SK-N-SH (cell line): Measurements from ENCODE around the gene PDE9A. TPM values are rescaled to one million over a fixed set of nuclear protein-coding genes. Genes with fewer than 3 reads are reported as not detected.
"Not testable (repeated sequence)": the region's sequence is repeated elsewhere in the genome, so short reads cannot be mapped to it uniquely, and the experiment has no call there.

Experiments
- CTCF ChIA-PET: fragments of 300-600, 350-600 bp; formaldehyde crosslinking; extraction: SDS; loops from one replicate; lab custom pipeline; 2021; lab: Yijun Ruan, JAX
- POLR2A ChIA-PET: fragments of 350-600 bp; sonication (Branson Sonifier 250); formaldehyde crosslinking; extraction: SDS; loops from one replicate; lab custom pipeline; 2020; ENCODE audit warnings: antibody characterized with exemption, inconsistent platforms; lab: Yijun Ruan, JAX
- DNase-seq: peaks from one replicate; pipeline ENCODE4 v3.0.0; 2012
- H2AFZ ChIP-seq: fragments of 200-600 bp; sonication (generic); 2 replicates; pipeline ENCODE4 v1.8.1; 2016; ENCODE audit warnings: antibody characterized with exemption, mild to moderate bottlenecking, low read depth
- H3F3A ChIP-seq: fragments of 200-600 bp; sonication (generic); replicated peaks from 2 replicates; pipeline ENCODE3; 2016; ENCODE audit warnings: antibody characterized with exemption, mild to moderate bottlenecking; ENCODE audit not compliant: insufficient read depth
- H3K27ac ChIP-seq, 2 experiments: fragments of 200-500 bp in 1 of 2; fragments of 200-600 bp in 1 of 2; sonication (Bioruptor generic) in 1 of 2; sonication (generic), shearing (Covaris generic) in 1 of 2; 2 replicates each; pipeline versions ENCODE4 v1.5.1 to v1.6.1; 2014 to 2016; ENCODE audit warnings: low read depth in 2 of 2, inconsistent platforms in 1 of 2, low read length in 1 of 2, mild to moderate bottlenecking in 1 of 2, mixed read lengths in 1 of 2
- H3K27me3 ChIP-seq: fragments of 200-600 bp; sonication (generic), shearing (Covaris generic); 2 replicates; pipeline ENCODE4 v1.6.1; 2016; ENCODE audit warnings: mixed run types; ENCODE audit not compliant: insufficient read depth
- H3K36me3 ChIP-seq, 2 experiments: fragments of 200-500 bp in 1 of 2; fragments of 200-600 bp in 1 of 2; sonication (Bioruptor generic) in 1 of 2; sonication (generic) in 1 of 2; replicated peaks in 1 of 2; 2 replicates each; pipeline versions ENCODE3 to v1.5.1; 2014 to 2016; ENCODE audit warnings: low read length in 1 of 2, mild to moderate bottlenecking in 1 of 2; ENCODE audit not compliant: insufficient read depth in 2 of 2, control insufficient read depth in 1 of 2
- H3K4me1 ChIP-seq, 2 experiments: fragments of 200-500 bp in 1 of 2; fragments of 200-600 bp in 1 of 2; sonication (Bioruptor generic) in 1 of 2; sonication (generic), shearing (Covaris generic) in 1 of 2; 2 replicates each; pipeline versions ENCODE4 v1.5.1 to v1.6.1; 2014 to 2016; ENCODE audit warnings: low read depth in 1 of 2, low read length in 1 of 2, mixed run types in 1 of 2; ENCODE audit not compliant: insufficient read depth in 2 of 2, control insufficient read depth in 1 of 2
- H3K4me2 ChIP-seq: fragments of 200-600 bp; sonication (generic), shearing (Covaris generic); 2 replicates; pipeline ENCODE4 v1.6.1; 2017; ENCODE audit warnings: mixed run types
- H3K4me3 ChIP-seq, 2 experiments: fragments of 200-500 bp in 1 of 2; fragments of 200-600 bp in 1 of 2; sonication (Bioruptor generic) in 1 of 2; sonication (generic), shearing (Covaris generic) in 1 of 2; 2 replicates each; pipeline versions ENCODE4 v1.5.1 to v1.8.1; 2014 to 2016; ENCODE audit warnings: low read depth in 2 of 2, inconsistent platforms in 1 of 2, low read length in 1 of 2, mild to moderate bottlenecking in 1 of 2, mixed read lengths in 1 of 2, moderate library complexity in 1 of 2
- H3K79me2 ChIP-seq: fragments of 200-600 bp; sonication (generic); 2 replicates; pipeline ENCODE4 v1.8.1; 2017; ENCODE audit warnings: mild to moderate bottlenecking; ENCODE audit not compliant: insufficient read depth
- H3K9ac ChIP-seq: fragments of 200-600 bp; sonication (generic); 2 replicates; pipeline ENCODE4 v1.6.1; 2017; ENCODE audit warnings: mixed run types
- H3K9me2 ChIP-seq: fragments of 200-600 bp; sonication (generic); 2 replicates; pipeline ENCODE4 v1.6.1; 2017; ENCODE audit warnings: mixed run types
- H3K9me3 ChIP-seq: fragments of 200-600 bp; sonication (generic); 2 replicates; pipeline ENCODE4 v1.6.1; 2017; ENCODE audit warnings: mixed run types, mild to moderate bottlenecking, moderate library complexity
- H4K20me1 ChIP-seq: fragments of 200-600 bp; sonication (generic); 2 replicates; pipeline ENCODE4 v1.6.1; 2017; ENCODE audit warnings: mild to moderate bottlenecking, mixed run types; ENCODE audit not compliant: insufficient read depth
- ELF1 ChIP-seq: IDR thresholded peaks from 2 replicates; pipeline ENCODE4 v1.4.0; 2012
- EP300 ChIP-seq, 2 experiments: IDR thresholded peaks; 2 replicates each; pipeline versions ENCODE4 v1.4.0 to v1.6.1; 2012; ENCODE audit warnings: borderline replicate concordance in 1 of 2, low read depth in 1 of 2, low read length in 1 of 2
- EZH2phosphoT487 ChIP-seq: fragments of 200-600 bp; sonication (generic); IDR thresholded peaks from 2 replicates; pipeline ENCODE4 v1.6.1; 2017; ENCODE audit warnings: low read depth, mixed run types, mild to moderate bottlenecking, antibody characterized with exemption, moderate library complexity, borderline replicate concordance
- FOSL2 ChIP-seq: IDR thresholded peaks from 2 replicates; pipeline ENCODE4 v1.4.0; 2012; ENCODE audit warnings: low read depth, mild to moderate bottlenecking, moderate library complexity, borderline replicate concordance
- FOXM1 ChIP-seq: IDR thresholded peaks from 2 replicates; pipeline ENCODE4 v1.4.0; 2012; ENCODE audit warnings: low read depth, mild to moderate bottlenecking
- JUND ChIP-seq: IDR thresholded peaks from 2 replicates; pipeline ENCODE4 v1.4.0; 2012
- MEF2A ChIP-seq: IDR thresholded peaks from 2 replicates; pipeline ENCODE4 v1.4.0; 2012; ENCODE audit warnings: low read depth, borderline replicate concordance
- MXI1 ChIP-seq: IDR thresholded peaks from 2 replicates; pipeline ENCODE4 v1.6.1; 2012; ENCODE audit warnings: mild to moderate bottlenecking, low read depth, low read length, improper control_type of control experiment
- NFIC ChIP-seq: IDR thresholded peaks from 2 replicates; pipeline ENCODE4 v1.4.0; 2012; ENCODE audit warnings: borderline replicate concordance
- NRF1 ChIP-seq: IDR thresholded peaks from 2 replicates; pipeline ENCODE4 v1.6.1; 2012; ENCODE audit warnings: low read depth, mild to moderate bottlenecking, low read length
- RXRA ChIP-seq: IDR thresholded peaks from 2 replicates; pipeline ENCODE4 v1.4.0; 2012; ENCODE audit warnings: low read depth, mild to moderate bottlenecking, borderline replicate concordance
- TAF1 ChIP-seq: IDR thresholded peaks from 2 replicates; pipeline ENCODE4 v1.6.1; 2012; ENCODE audit warnings: low read depth, mild to moderate bottlenecking, low read length, moderate library complexity, borderline replicate concordance
- TEAD4 ChIP-seq: IDR thresholded peaks from 2 replicates; pipeline ENCODE4 v1.4.0; 2012; ENCODE audit warnings: mild to moderate bottlenecking, borderline replicate concordance; ENCODE audit not compliant: insufficient read depth
- WGBS: methylation state at CpG from one replicate; pipeline ENCODE4 v1.1.6; 2017; ENCODE audit warnings: low lambda C conversion rate; 5-methylcytosine and 5-hydroxymethylcytosine counted together
- polyA plus RNA-seq, 3 experiments: library from polyadenylated mRNA; depleted of rRNA; stranded (reverse); fragments of >200 nt; gene quantifications; 2 replicates each; pipeline ENCODE4 v1.2.3, GENCODE V29; 2012
- TF ChIP-seq, protein P1 (sequence below): IDR thresholded peaks from 2 replicates; pipeline ENCODE4 v1.4.0; 2012; ENCODE audit warnings: low read depth, borderline replicate concordance

The PDE9A gene
- polyA plus RNA-seq, 1 of the 3 experiments (the other 2 are of a cell fraction): 0.28 TPM

DNA sequence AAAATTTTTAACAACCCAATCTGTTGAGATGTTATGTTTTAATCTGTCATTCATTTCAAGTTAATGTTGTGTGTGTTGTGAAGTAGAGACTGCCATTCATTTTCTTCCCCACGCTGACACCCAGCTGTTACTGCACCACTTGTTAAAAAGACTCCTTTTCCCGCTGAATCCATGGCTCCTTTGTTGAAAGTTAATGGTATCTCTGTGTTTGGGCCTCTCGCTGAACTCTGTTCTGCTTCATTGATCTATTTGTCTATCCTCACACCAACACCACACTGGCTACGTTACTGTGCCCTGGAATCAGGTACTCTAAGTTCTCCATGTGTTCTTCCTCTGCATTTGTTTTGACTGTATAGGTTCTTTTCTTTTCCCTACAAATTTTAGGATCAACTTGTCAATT lies 58.2 kb downstream of the PDE9A start:
- POLR2A ChIA-PET: no interaction called here
- no peak for TF ChIP-seq RXRA
- TF ChIP-seq NRF1: no peak
- no peak for TF ChIP-seq EZH2phosphoT487
- no peak for TF ChIP-seq TEAD4
- TF ChIP-seq MEF2A: no peak
- TF ChIP-seq EP300 (IDR thresholded peaks at IDR 0.05; ENCODE audit: borderline replicate concordance in 1 of 2, low read depth in 1 of 2, low read length in 1 of 2): no peak
- TF ChIP-seq MXI1: no peak
- no peak for TF ChIP-seq ELF1
- no peak for TF ChIP-seq NFIC
- no peak for TF ChIP-seq TAF1
- no peak for TF ChIP-seq FOSL2
- TF ChIP-seq, protein P1, sequence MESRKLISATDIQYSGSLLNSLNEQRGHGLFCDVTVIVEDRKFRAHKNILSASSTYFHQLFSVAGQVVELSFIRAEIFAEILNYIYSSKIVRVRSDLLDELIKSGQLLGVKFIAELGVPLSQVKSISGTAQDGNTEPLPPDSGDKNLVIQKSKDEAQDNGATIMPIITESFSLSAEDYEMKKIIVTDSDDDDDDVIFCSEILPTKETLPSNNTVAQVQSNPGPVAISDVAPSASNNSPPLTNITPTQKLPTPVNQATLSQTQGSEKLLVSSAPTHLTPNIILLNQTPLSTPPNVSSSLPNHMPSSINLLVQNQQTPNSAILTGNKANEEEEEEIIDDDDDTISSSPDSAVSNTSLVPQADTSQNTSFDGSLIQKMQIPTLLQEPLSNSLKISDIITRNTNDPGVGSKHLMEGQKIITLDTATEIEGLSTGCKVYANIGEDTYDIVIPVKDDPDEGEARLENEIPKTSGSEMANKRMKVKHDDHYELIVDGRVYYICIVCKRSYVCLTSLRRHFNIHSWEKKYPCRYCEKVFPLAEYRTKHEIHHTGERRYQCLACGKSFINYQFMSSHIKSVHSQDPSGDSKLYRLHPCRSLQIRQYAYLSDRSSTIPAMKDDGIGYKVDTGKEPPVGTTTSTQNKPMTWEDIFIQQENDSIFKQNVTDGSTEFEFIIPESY: no peak
- TF ChIP-seq JUND: no peak
- no peak for TF ChIP-seq FOXM1

DNA sequence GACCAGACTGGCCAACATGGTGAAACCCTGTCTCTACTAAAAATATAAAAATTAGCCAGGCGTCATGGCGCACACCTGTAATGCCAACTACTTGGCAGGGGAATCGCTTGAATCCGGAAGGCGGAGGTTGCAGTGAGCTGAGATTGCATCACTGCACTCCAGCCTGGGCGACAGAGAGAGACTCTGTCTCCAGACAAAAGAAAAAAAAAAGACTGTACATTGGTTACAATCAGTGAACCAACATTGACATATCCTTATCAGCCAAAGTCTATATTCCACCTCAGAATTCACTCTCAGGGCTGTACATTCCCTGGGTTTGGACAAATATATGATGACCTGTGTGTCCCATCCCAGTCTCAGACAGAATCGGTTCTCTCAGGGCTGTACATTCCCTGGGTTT lies 62.0 kb downstream of the PDE9A start:
- CTCF ChIA-PET, H3K4me1 ChIP-seq, H4K20me1 ChIP-seq, H3K9me2 ChIP-seq, H3K79me2 ChIP-seq, H3K36me3 ChIP-seq, H3K9me3 ChIP-seq, DNase-seq, H2AFZ ChIP-seq, H3K4me2 ChIP-seq, H3F3A ChIP-seq, POLR2A ChIA-PET, H3K4me3 ChIP-seq, H3K27ac ChIP-seq, H3K27me3 ChIP-seq, H3K9ac ChIP-seq: not testable (repeated sequence)
- 79% methylated on average over 7 of the region's 7 CpGs for WGBS

More for the DNA sequence above, 58.2 kb downstream of the PDE9A start:
- 52% methylated on average over 4 of the region's 4 CpGs for WGBS
- Histone ChIP-seq H3K27ac (no peak overlapping the region), H4K20me1 (no peaks in the 10 kb centered on the region), H3K9me3 (no peaks in the 10 kb centered on the region), H2AFZ (no peak overlapping the region), H3K79me2 (no peaks in the 10 kb centered on the region), H3K4me3 (no peak overlapping the region), H3K9ac (no peak overlapping the region), H3K36me3 (no peaks in the 10 kb centered on the region), H3K4me2 (no peak overlapping the region), H3F3A (no peaks in the 10 kb centered on the region), H3K4me1 (no peaks in the 10 kb centered on the region), H3K9me2 (no peaks in the 10 kb centered on the region), H3K27me3 (no peaks in the 10 kb centered on the region)
- CTCF ChIA-PET: no interaction called here
- no peak for DNase-seq
